GM12878 (cell line): ENCODE results near the gene UNC13D. TPM values are rescaled to one million over a fixed set of nuclear protein-coding genes. Genes with fewer than 3 reads are reported as not detected.

Experiments used
- BCL11A ChIP-seq: IDR thresholded peaks from 2 replicates; pipeline ENCODE4 v1.6.1; 2011; ENCODE audit warnings: low read depth, low read length
- EED ChIP-seq: sonication (generic); IDR thresholded peaks from 2 replicates; pipeline ENCODE4 v1.6.1; 2016; ENCODE audit warnings: antibody characterized with exemption, low read depth
- LARP7 ChIP-seq: fragments of 450-650 bp; IDR thresholded peaks from 2 replicates; pipeline ENCODE4 v1.6.1; 2017; ENCODE audit warnings: mild to moderate bottlenecking
- MLLT1 ChIP-seq: fragments of 450-650 bp; IDR thresholded peaks from 2 replicates; pipeline ENCODE4 v1.6.1; 2016; ENCODE audit warnings: mild to moderate bottlenecking
- MTA2 ChIP-seq: fragments of 450-650 bp; IDR thresholded peaks from 2 replicates; pipeline ENCODE4 v1.6.1; 2016; ENCODE audit warnings: low read depth, mild to moderate bottlenecking, moderate library complexity
- NR2C1 ChIP-seq: fragments of 450-650 bp; IDR thresholded peaks from 2 replicates; pipeline ENCODE4 v1.6.1; 2017; ENCODE audit warnings: antibody characterized with exemption, mild to moderate bottlenecking, moderate library complexity
- PKNOX1 ChIP-seq: fragments of 450-650 bp; IDR thresholded peaks from 2 replicates; pipeline ENCODE4 v1.6.1; 2016; ENCODE audit warnings: mild to moderate bottlenecking
- POLR2AphosphoS5 ChIP-seq: IDR thresholded peaks from 2 replicates; pipeline ENCODE4 v1.6.1; 2011; ENCODE audit warnings: mild to moderate bottlenecking, low read length, inconsistent platforms
- RELB ChIP-seq: fragments of 450-650 bp; IDR thresholded peaks from 2 replicates; pipeline ENCODE4 v1.6.1; 2017; ENCODE audit warnings: low read depth, mild to moderate bottlenecking, moderate library complexity
- SP1 ChIP-seq: IDR thresholded peaks from one replicate; pipeline ENCODE4 v1.6.1; 2011; ENCODE audit warnings: low read depth, low read length
- SUZ12 ChIP-seq: fragments of 200-600 bp; sonication (generic); IDR thresholded peaks from one replicate; pipeline ENCODE4 v1.6.1; 2018; ENCODE audit warnings: antibody characterized with exemption, mild to moderate bottlenecking; ENCODE audit not compliant: unreplicated experiment
- ZBTB33 ChIP-seq: fragments of 450-650 bp; IDR thresholded peaks from 2 replicates; pipeline ENCODE4 v1.6.1; 2017; ENCODE audit warnings: mild to moderate bottlenecking
- ZBTB40 ChIP-seq: fragments of 450-650 bp; IDR thresholded peaks from 2 replicates; pipeline ENCODE4 v1.6.1; 2016; ENCODE audit warnings: mild to moderate bottlenecking, moderate library complexity, borderline replicate concordance
- ZNF687 ChIP-seq: fragments of 450-650 bp; IDR thresholded peaks from 2 replicates; pipeline ENCODE4 v1.6.1; 2017; ENCODE audit warnings: mild to moderate bottlenecking, moderate library complexity
- polyA plus RNA-seq, 11 experiments: library from polyadenylated mRNA; depleted of rRNA in 4 of 11; unstranded in 6 of 11; stranded (reverse) in 5 of 11; fragments of >200 nt; fragmentation: Nextera tagmentation in 4 of 11; fragmentation: Illumina TruSeq in 1 of 11; extraction: Ambion mirVana in 4 of 11; extraction: Trizol in 1 of 11; gene quantifications; 1 replicate in 1 of 11; 2 replicates in 10 of 11; pipeline versions ENCODE4 v1.2.1 to v1.2.3, GENCODE V29; 2011 to 2016; ENCODE audit warnings: inconsistent platforms in 2 of 11, missing spikeins in 2 of 11, low read depth in 1 of 11
- total RNA-seq, 4 experiments: library from RNA; depleted of rRNA in 3 of 4; stranded (reverse); fragments of >200 nt in 3 of 4; fragmentation: Illumina TruSeq in 1 of 4; extraction: Trizol in 1 of 4; gene quantifications; 2 replicates each; pipeline versions ENCODE4 v1.2.1 to v1.2.3, GENCODE V29; 2013 to 2021

The UNC13D gene
- total and polyA plus RNA-seq, 10 of the 15 experiments (the other 5 are each of a cell fraction or from before 2014, with no cell fraction given) = 0.32 to 63.9 (median 25.2) TPM

GRCh38 chr17:75855310-75856061 is 11.3 kb upstream of the UNC13D start, which contains the start of gene WBP2 (continued):
- TF ChIP-seq RELB (peak; percentile 66), POLR2AphosphoS5 (peak; percentile 97), SUZ12 (no peak), EED (no peak), ZBTB33 (peak; percentile 33; the same call in 1 of the 2 replicates), ZNF687 (no peak; the same call in none of the 2 replicates), MLLT1 (peak; percentile 98), PKNOX1 (peak; percentile 66; the same call in 1 of the 2 replicates), SP1 (peak; percentile 62), MTA2 (no peak), LARP7 (peak; percentile 97), NR2C1 (no peak; the same call in 1 of the 2 replicates), BCL11A (no peak; the same call in 1 of the 2 replicates), ZBTB40 (peak; percentile 83; the same call in 1 of the 2 replicates)
